Vagina (tissue), 2 donors: ENCODE data around the gene MVK. TPM values are rescaled to one million over a fixed set of nuclear protein-coding genes. Genes with fewer than 3 reads are reported as not detected.

Source experiments
- DNase-seq, 2 donors: peaks; one replicate each; pipeline ENCODE4 v3.0.0-alpha.2; 2017; ENCODE audit errors: extremely low spot score in 2 of 2
- H3K27ac ChIP-seq: fragments of 200-600 bp; sonication (generic); one replicate; pipeline ENCODE4 v1.5.1; 2019
- H3K27me3 ChIP-seq: fragments of 200-600 bp; sonication (generic); one replicate; pipeline ENCODE4 v1.5.1; 2019
- H3K36me3 ChIP-seq, 2 donors: fragments of 200-600 bp; sonication (generic); one replicate each; pipeline ENCODE4 v1.5.1; 2017 to 2019
- H3K4me1 ChIP-seq: fragments of 200-600 bp; sonication (generic); one replicate; pipeline ENCODE4 v1.5.1; 2019
- H3K4me3 ChIP-seq, 2 donors: fragments of 200-600 bp; sonication (generic); 1 replicate in 1 of 2; 2 replicates in 1 of 2; pipeline ENCODE4 v1.5.1; 2016 to 2019
- H3K9me3 ChIP-seq: fragments of 200-600 bp; sonication (generic); one replicate; pipeline ENCODE4 v1.5.1; 2019
- CTCF ChIP-seq, 3 experiments: fragments of 450-650 bp in 2 of 3; fragments of 200-600 bp in 1 of 3; sonication (generic) in 1 of 3; IDR thresholded peaks; one replicate each; pipeline ENCODE4 v1.5.1; 2017 to 2019; ENCODE audit warnings: antibody characterized with exemption in 3 of 3, mild to moderate bottlenecking in 2 of 3, moderate library complexity in 2 of 3
- POLR2A ChIP-seq, 2 donors: fragments of 450-650 bp; IDR thresholded peaks; one replicate each; pipeline ENCODE4 v1.6.1; 2017; ENCODE audit warnings: antibody characterized with exemption in 2 of 2, mild to moderate bottlenecking in 2 of 2, moderate library complexity in 2 of 2
- POLR2AphosphoS5 ChIP-seq, 2 donors: sonication (generic); formaldehyde crosslinking; IDR thresholded peaks; one replicate each; pipeline ENCODE4 v1.9.0; 2017; ENCODE audit warnings: antibody characterized with exemption in 2 of 2, mild to moderate bottlenecking in 2 of 2, low read depth in 1 of 2; ENCODE audit not compliant: insufficient read depth in 1 of 2
- intact Hi-C: fragments of 100-400 bp; cut with DNase I; formaldehyde crosslinking; loops from one replicate; pipeline ENCODE4 v1.15.1; 2023
- total RNA-seq: library from RNA; depleted of rRNA; stranded (reverse); fragments of >200 nt; gene quantifications from one replicate; pipeline ENCODE4 v1.2.3, GENCODE V29; 2016

Gene MVK
- total RNA-seq, 1 donor from 2014 or later: 24.1 TPM

GRCh38 chr12:109539508-109539907, 34.1 kb upstream of the MVK start:
- Histone ChIP-seq H3K27me3 (no peaks in the 10 kb centered on the region), H3K4me1 (no peaks in the 10 kb centered on the region), H3K9me3 (no peaks in the 10 kb centered on the region), H3K4me3 (no peak overlapping the region), H3K27ac (no peak overlapping the region), H3K36me3 (peaks cover 0 to 14% of the 10 kb centered on the region in 2 donors)
- no peak for DNase-seq
- intact Hi-C loops: no loop called here
- TF ChIP-seq POLR2A (IDR thresholded peaks at IDR 0.05) (no peak), POLR2AphosphoS5 (IDR thresholded peaks at IDR 0.05; ENCODE audit: insufficient read depth in 1 of 2, low read depth in 1 of 2) (no peak), CTCF (IDR thresholded peaks at IDR 0.05) (no peak)

- TF ChIP-seq POLR2AphosphoS5 (IDR thresholded peaks at IDR 0.05; ENCODE audit: insufficient read depth in 1 of 2, low read depth in 1 of 2): no peak
- TF ChIP-seq CTCF (IDR thresholded peaks at IDR 0.05): no peak
- TF ChIP-seq POLR2A (IDR thresholded peaks at IDR 0.05): no peak
- intact Hi-C loops: no loop called here
- H3K9me3 ChIP-seq: no peaks in the 10 kb centered on the region
- no peak for DNase-seq
- H3K27me3 ChIP-seq: no peaks in the 10 kb centered on the region
- H3K4me1 ChIP-seq: peaks cover 3% of the 10 kb centered on the region
- H3K27ac ChIP-seq: no peak overlapping the region
- H3K4me3 ChIP-seq: no peak overlapping the region
- H3K36me3 ChIP-seq: peaks cover 0 to 5% of the 10 kb centered on the region in 2 donors
These were observed 32.8 kb upstream of the MVK start for GRCh38 chr12:109540526-109541412.

GRCh38 chr12:109541413-109541726, 32.2 kb upstream of the MVK start:
- H3K27ac ChIP-seq: no peak overlapping the region

GRCh38 chr12:109542014-109542413, 31.6 kb upstream of the MVK start:
- intact Hi-C loops: no loop called here
- Histone ChIP-seq H3K9me3 (no peaks in the 10 kb centered on the region), H3K4me3 (no peak overlapping the region), H3K27me3 (no peaks in the 10 kb centered on the region), H3K36me3 (no peaks in the 10 kb centered on the region), H3K27ac (no peak overlapping the region), H3K4me1 (peaks cover 3% of the 10 kb centered on the region)
- TF ChIP-seq POLR2A (IDR thresholded peaks at IDR 0.05): no peak
- no peak for TF ChIP-seq CTCF (IDR thresholded peaks at IDR 0.05)
- no peak for TF ChIP-seq POLR2AphosphoS5 (IDR thresholded peaks at IDR 0.05; ENCODE audit: insufficient read depth in 1 of 2, low read depth in 1 of 2)
- no peak for DNase-seq

More at GRCh38 chr12:109541413-109541726, 32.2 kb upstream of the MVK start:
- no peak for TF ChIP-seq POLR2AphosphoS5 (IDR thresholded peaks at IDR 0.05; ENCODE audit: insufficient read depth in 1 of 2, low read depth in 1 of 2)
- no peak for TF ChIP-seq POLR2A (IDR thresholded peaks at IDR 0.05)
- TF ChIP-seq CTCF (IDR thresholded peaks at IDR 0.05): no peak
- peaks cover 3% of the 10 kb centered on the region for H3K4me1 ChIP-seq
- no peak overlapping the region for H3K4me3 ChIP-seq
- DNase-seq: no peak
- no peaks in the 10 kb centered on the region for H3K36me3 ChIP-seq
- intact Hi-C loops: no loop called here
- no peaks in the 10 kb centered on the region for H3K27me3 ChIP-seq
- no peaks in the 10 kb centered on the region for H3K9me3 ChIP-seq

GRCh38 chr12:109542876-109543275, 30.7 kb upstream of the MVK start:
- intact Hi-C loops: no loop called here
- DNase-seq: no peak
- no peak overlapping the region for H3K27ac ChIP-seq
- H3K27me3 ChIP-seq: no peaks in the 10 kb centered on the region
- no peak overlapping the region for H3K4me3 ChIP-seq
- H3K36me3 ChIP-seq: no peaks in the 10 kb centered on the region
- no peaks in the 10 kb centered on the region for H3K9me3 ChIP-seq
- no peak for TF ChIP-seq POLR2AphosphoS5 (IDR thresholded peaks at IDR 0.05; ENCODE audit: insufficient read depth in 1 of 2, low read depth in 1 of 2)
- TF ChIP-seq CTCF (IDR thresholded peaks at IDR 0.05): no peak
- no peak for TF ChIP-seq POLR2A (IDR thresholded peaks at IDR 0.05)
- peaks cover 3% of the 10 kb centered on the region for H3K4me1 ChIP-seq
